ENCODE results near the gene ARRDC2. TPM values are rescaled to one million over a fixed set of nuclear protein-coding genes. Genes with fewer than 3 reads are reported as not detected.

Gene ARRDC2
- total and polyA plus RNA-seq, 9 of the 15 experiments (the other 6 are each of a cell fraction or from before 2014, with no cell fraction given) = 1.9 to 27.4 (median 15.2) TPM

GRCh38 chr19:18007917-18008673, at the start of gene ARRDC2 (continued):
- TF ChIP-seq GTF3C2 (IDR thresholded peaks at IDR 0.05; ENCODE audit: borderline replicate concordance, extremely low read depth, insufficient read length) (peak; percentile 76), NFIX (CRISPR knock-in tag; IDR thresholded peaks at IDR 0.05; ENCODE audit: low read depth) (no peak), BCLAF1 (IDR thresholded peaks at IDR 0.05; ENCODE audit: borderline replicate concordance in 1 of 2, control insufficient read depth in 1 of 2, low read depth in 2 of 2, low read length in 1 of 2) (no peak), FOXJ2 (tag; IDR thresholded peaks at IDR 0.05) (no peak), NFYB (IDR thresholded peaks at IDR 0.05; ENCODE audit: extremely low read depth, insufficient read length) (peak; percentile 44), BCL6 (CRISPR knock-in tag; IDR thresholded peaks at IDR 0.05) (no peak), BRCA1 (IDR thresholded peaks at IDR 0.05) (no peak), BRCA1 (CRISPR knock-in tag; IDR thresholded peaks at IDR 0.05) (no peak), PCBP1 (IDR thresholded peaks at IDR 0.05; ENCODE audit: low read depth, low read length, poor library complexity, severe bottlenecking) (peak; percentile 14), SREBF1 (IDR thresholded peaks at IDR 0.05; ENCODE audit: borderline replicate concordance, low read depth, low read length) (no peak), ZNF583 (CRISPR knock-in tag; IDR thresholded peaks at IDR 0.05) (no peak), MCM2 (IDR thresholded peaks at IDR 0.05; ENCODE audit: low read depth) (no peak), NRF1 (conservative IDR thresholded peaks at IDR 0.05 in 1 of 2, IDR thresholded peaks at IDR 0.05 in 1 of 2) (peak; percentile 83 to 86)
- TF ChIP-seq, protein P1, sequence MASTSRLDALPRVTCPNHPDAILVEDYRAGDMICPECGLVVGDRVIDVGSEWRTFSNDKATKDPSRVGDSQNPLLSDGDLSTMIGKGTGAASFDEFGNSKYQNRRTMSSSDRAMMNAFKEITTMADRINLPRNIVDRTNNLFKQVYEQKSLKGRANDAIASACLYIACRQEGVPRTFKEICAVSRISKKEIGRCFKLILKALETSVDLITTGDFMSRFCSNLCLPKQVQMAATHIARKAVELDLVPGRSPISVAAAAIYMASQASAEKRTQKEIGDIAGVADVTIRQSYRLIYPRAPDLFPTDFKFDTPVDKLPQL (IDR thresholded peaks at IDR 0.05; ENCODE audit: extremely low read depth, insufficient read length) = no peak
- TF ChIP-seq, protein P2, sequence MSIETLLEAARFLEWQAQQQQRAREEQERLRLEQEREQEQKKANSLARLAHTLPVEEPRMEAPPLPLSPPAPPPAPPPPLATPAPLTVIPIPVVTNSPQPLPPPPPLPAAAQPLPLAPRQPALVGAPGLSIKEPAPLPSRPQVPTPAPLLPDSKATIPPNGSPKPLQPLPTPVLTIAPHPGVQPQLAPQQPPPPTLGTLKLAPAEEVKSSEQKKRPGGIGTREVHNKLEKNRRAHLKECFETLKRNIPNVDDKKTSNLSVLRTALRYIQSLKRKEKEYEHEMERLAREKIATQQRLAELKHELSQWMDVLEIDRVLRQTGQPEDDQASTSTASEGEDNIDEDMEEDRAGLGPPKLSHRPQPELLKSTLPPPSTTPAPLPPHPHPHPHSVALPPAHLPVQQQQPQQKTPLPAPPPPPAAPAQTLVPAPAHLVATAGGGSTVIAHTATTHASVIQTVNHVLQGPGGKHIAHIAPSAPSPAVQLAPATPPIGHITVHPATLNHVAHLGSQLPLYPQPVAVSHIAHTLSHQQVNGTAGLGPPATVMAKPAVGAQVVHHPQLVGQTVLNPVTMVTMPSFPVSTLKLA (conservative IDR thresholded peaks at IDR 0.05) = 0 out of 4 replicates have a peak, but pooled peaks of 1 of the 2 experiments have one; percentile 8
